BLaER1 treated with 17β-estradiol and CSF1 and Interleukin-3, amounts not matched to agents 10 nM and 100 nM (cell line): ENCODE measurements around the gene CPED1.
A peak's percentile ranks its signal among the peaks of the same experiment; 100 is the strongest.
"Not testable (repeated sequence)": the region's sequence is repeated elsewhere in the genome, so short reads cannot be mapped to it uniquely, and the experiment has no call there.

Source experiments
- H3K27ac ChIP-seq, 11 experiments: shearing (Covaris generic); formaldehyde crosslinking; 2 replicates each; pipeline ENCODE4 v1.8.1; 2022
- H3K27me3 ChIP-seq, 11 experiments: shearing (Covaris generic); formaldehyde crosslinking; 2 replicates each; pipeline ENCODE4 v1.8.1; 2022
- H3K36me3 ChIP-seq, 11 experiments: shearing (Covaris generic); formaldehyde crosslinking; 2 replicates each; pipeline ENCODE4 v1.8.1; 2022
- H3K4me1 ChIP-seq, 10 experiments: shearing (Covaris generic); formaldehyde crosslinking; 2 replicates each; pipeline ENCODE4 v1.8.1; 2022
- H3K4me2 ChIP-seq, 11 experiments: shearing (Covaris generic); formaldehyde crosslinking; 2 replicates each; pipeline ENCODE4 v1.8.1; 2022
- H3K4me3 ChIP-seq, 10 experiments: shearing (Covaris generic); formaldehyde crosslinking; 2 replicates each; pipeline ENCODE4 v1.8.1; 2022
- H3K9ac ChIP-seq, 11 experiments: shearing (Covaris generic); formaldehyde crosslinking; 2 replicates each; pipeline ENCODE4 v1.8.1; 2022
- H3K9me3 ChIP-seq, 11 experiments: shearing (Covaris generic); formaldehyde crosslinking; replicated peaks in 1 of 11; 2 replicates each; pipeline ENCODE4 v1.8.1; 2022
- H4K20me1 ChIP-seq, 11 experiments: shearing (Covaris generic); formaldehyde crosslinking; 2 replicates each; pipeline ENCODE4 v1.8.1; 2022
- Cebpa-rat ChIP-seq, 11 experiments: shearing (Covaris generic); IDR thresholded peaks; 2 replicates each; pipeline ENCODE4 v1.8.1; 2022

Gene CPED1

GRCh38 chr7:121026159-121026558 lies 37.6 kb downstream of the CPED1 start:
- Histone ChIP-seq H3K4me2 (no peak overlapping the region), H3K4me3 (no peak overlapping the region), H3K27ac (no peak overlapping the region), H3K9me3 (peaks cover 0 to 18% (median 13%) of the 10 kb centered on the region in 11 experiments; a peak in 19 of 22 replicates), H3K27me3 (no peaks in the 10 kb centered on the region), H4K20me1 (no peaks in the 10 kb centered on the region), H3K9ac (no peak overlapping the region), H3K36me3 (no peaks in the 10 kb centered on the region), H3K4me1 (peaks cover 16 to 41% (median 22%) of the 10 kb centered on the region in 10 experiments; a peak in 19 of 20 replicates)
- no peak for TF ChIP-seq Cebpa-rat (IDR thresholded peaks at IDR 0.05)

GRCh38 chr7:121026577-121027111 lies 38.1 kb downstream of the CPED1 start:
- Histone ChIP-seq H3K9me3 (peaks cover 0 to 18% (median 13%) of the 10 kb centered on the region in 11 experiments; a peak in 19 of 22 replicates), H3K27ac (no peak overlapping the region), H3K4me2 (no peak overlapping the region), H3K4me3 (no peak overlapping the region), H3K36me3 (no peaks in the 10 kb centered on the region), H4K20me1 (no peaks in the 10 kb centered on the region), H3K27me3 (no peaks in the 10 kb centered on the region), H3K4me1 (peaks cover 16 to 37% (median 22%) of the 10 kb centered on the region in 10 experiments; a peak in 19 of 20 replicates), H3K9ac (no peak overlapping the region)
- TF ChIP-seq Cebpa-rat (IDR thresholded peaks at IDR 0.05): no peak

GRCh38 chr7:121027761-121028669 lies 39.5 kb downstream of the CPED1 start:
- no peak overlapping the region for H3K27ac ChIP-seq
- H3K27me3 ChIP-seq: no peaks in the 10 kb centered on the region
- H4K20me1 ChIP-seq: no peaks in the 10 kb centered on the region
- TF ChIP-seq Cebpa-rat (IDR thresholded peaks at IDR 0.05): no peak
- H3K9me3 ChIP-seq: peaks cover 0 to 18% (median 13%) of the 10 kb centered on the region in 11 experiments; a peak in 19 of 22 replicates
- no peaks in the 10 kb centered on the region for H3K36me3 ChIP-seq
- H3K9ac ChIP-seq: no peak overlapping the region
- no peak overlapping the region for H3K4me2 ChIP-seq
- H3K4me3 ChIP-seq: no peak overlapping the region
- H3K4me1 ChIP-seq: peaks cover 16 to 25% (median 21%) of the 10 kb centered on the region in 10 experiments; a peak in 19 of 20 replicates

- Histone ChIP-seq H3K9ac (no peak overlapping the region), H3K27ac (no peak overlapping the region), H3K4me2 (no peak overlapping the region), H3K4me3 (no peak overlapping the region), H3K27me3 (no peaks in the 10 kb centered on the region), H3K36me3 (no peaks in the 10 kb centered on the region), H3K9me3 (peaks cover 0 to 18% (median 13%) of the 10 kb centered on the region in 11 experiments; a peak in 19 of 22 replicates), H4K20me1 (no peaks in the 10 kb centered on the region), H3K4me1 (peaks cover 9 to 15% (median 13%) of the 10 kb centered on the region in 10 experiments; a peak in 18 of 20 replicates)
- no peak for TF ChIP-seq Cebpa-rat (IDR thresholded peaks at IDR 0.05)
Measured at GRCh38 chr7:121029302-121029701, 40.8 kb downstream of the CPED1 start.

- no peak for TF ChIP-seq Cebpa-rat (IDR thresholded peaks at IDR 0.05)
- Histone ChIP-seq H3K4me3 (no peak overlapping the region), H3K4me1 (peaks cover 1 to 5% (median 3%) of the 10 kb centered on the region in 10 experiments; a peak in 16 of 20 replicates), H3K9ac (no peak overlapping the region), H3K9me3 (peaks cover 0 to 17% (median 13%) of the 10 kb centered on the region in 11 experiments; a peak in 19 of 22 replicates), H4K20me1 (no peaks in the 10 kb centered on the region), H3K27ac (no peak overlapping the region), H3K36me3 (no peaks in the 10 kb centered on the region), H3K27me3 (no peaks in the 10 kb centered on the region), H3K4me2 (no peak overlapping the region)
Measured at GRCh38 chr7:121030308-121030707, 41.8 kb downstream of the CPED1 start.

- no peak for TF ChIP-seq Cebpa-rat (IDR thresholded peaks at IDR 0.05)
- Histone ChIP-seq H3K4me2 (0 out of 22 replicates have a peak overlapping the region, but pooled peaks of 1 of the 11 experiments have one; percentile 1), H3K9me3 (no peaks in the 10 kb centered on the region), H3K36me3 (no peaks in the 10 kb centered on the region), H4K20me1 (no peaks in the 10 kb centered on the region), H3K27ac (no peak overlapping the region), H3K27me3 (no peaks in the 10 kb centered on the region), H3K9ac (no peak overlapping the region), H3K4me3 (no peak overlapping the region), H3K4me1 (no peaks in the 10 kb centered on the region)
Measured at GRCh38 chr7:121032645-121033460, 44.3 kb downstream of the CPED1 start.

- Histone ChIP-seq H3K36me3 (no peaks in the 10 kb centered on the region), H3K9ac (no peak overlapping the region), H3K4me2 (no peak overlapping the region), H3K27me3 (no peaks in the 10 kb centered on the region), H3K4me3 (no peak overlapping the region), H4K20me1 (no peaks in the 10 kb centered on the region), H3K4me1 (no peaks in the 10 kb centered on the region), H3K27ac (no peak overlapping the region), H3K9me3 (no peaks in the 10 kb centered on the region)
- TF ChIP-seq Cebpa-rat (IDR thresholded peaks at IDR 0.05): no peak
Measured at GRCh38 chr7:121034929-121035328, 46.4 kb downstream of the CPED1 start.

GRCh38 chr7:121036776-121037175 lies 48.3 kb downstream of the CPED1 start:
- H3K9me3 ChIP-seq, H3K9ac ChIP-seq, H4K20me1 ChIP-seq, H3K4me2 ChIP-seq, H3K36me3 ChIP-seq, H3K27me3 ChIP-seq, H3K4me3 ChIP-seq, H3K4me1 ChIP-seq, H3K27ac ChIP-seq: not testable (repeated sequence)

- not testable (repeated sequence) for H3K4me2 ChIP-seq, H3K9ac ChIP-seq, H3K4me3 ChIP-seq, H3K36me3 ChIP-seq, H4K20me1 ChIP-seq, H3K4me1 ChIP-seq, H3K9me3 ChIP-seq, H3K27ac ChIP-seq, H3K27me3 ChIP-seq
Measured at GRCh38 chr7:121037329-121037728, 48.8 kb downstream of the CPED1 start.
